Loucy (cell line): ENCODE data around the gene APH1B.

Experiments used
- H2AFZ ChIP-seq: fragments of 200-600 bp; sonication (generic); 2 replicates; pipeline ENCODE4 v1.6.0; 2016; ENCODE audit warnings: antibody characterized with exemption, mild to moderate bottlenecking, low read length, moderate library complexity
- H3F3A ChIP-seq: fragments of 200-600 bp; 2 replicates; pipeline ENCODE4 v1.6.0; 2016; ENCODE audit warnings: antibody characterized with exemption, low read depth, mild to moderate bottlenecking
- H3K27me3 ChIP-seq: fragments of 200-600 bp; sonication (generic); 2 replicates; pipeline ENCODE4 v1.6.1; 2014; ENCODE audit warnings: low read length, mild to moderate bottlenecking; ENCODE audit not compliant: insufficient read depth, poor library complexity, severe bottlenecking
- H3K36me3 ChIP-seq: fragments of 200-600 bp; sonication (generic); 2 replicates; pipeline ENCODE4 v1.6.1; 2016; ENCODE audit warnings: low read length; ENCODE audit not compliant: insufficient read depth
- H3K4me1 ChIP-seq: fragments of 200-600 bp; sonication (generic); 2 replicates; pipeline ENCODE4 v1.5.1; 2014; ENCODE audit warnings: low read length, mild to moderate bottlenecking; ENCODE audit not compliant: insufficient read depth, poor library complexity, severe bottlenecking
- H3K4me2 ChIP-seq: fragments of 200-600 bp; sonication (generic); 2 replicates; pipeline ENCODE4 v1.6.0; 2014; ENCODE audit warnings: antibody characterized with exemption, low read length, low read depth, mild to moderate bottlenecking; ENCODE audit not compliant: poor library complexity, severe bottlenecking
- H3K4me3 ChIP-seq: fragments of 200-600 bp; sonication (generic); 2 replicates; pipeline ENCODE4 v1.5.1; 2014; ENCODE audit warnings: low read length, mild to moderate bottlenecking, mixed read lengths; ENCODE audit not compliant: poor library complexity, severe bottlenecking
- H3K79me2 ChIP-seq: fragments of 200-600 bp; sonication (generic); 2 replicates; pipeline ENCODE4 v1.6.1; 2014; ENCODE audit warnings: low read length; ENCODE audit not compliant: insufficient read depth
- H3K9ac ChIP-seq: fragments of 200-600 bp; sonication (generic); 2 replicates; pipeline ENCODE4 v1.6.0; 2014; ENCODE audit warnings: mild to moderate bottlenecking, low read depth, low read length, moderate library complexity; ENCODE audit not compliant: poor library complexity, severe bottlenecking
- H3K9me2 ChIP-seq: fragments of 200-600 bp; sonication (generic); replicated peaks from 2 replicates; pipeline ENCODE4 v1.6.1; 2016; ENCODE audit warnings: low read depth, low read length, mixed read lengths
- H3K9me3 ChIP-seq: fragments of 200-600 bp; sonication (generic); 2 replicates; pipeline ENCODE4 v1.6.1; 2014; ENCODE audit warnings: mild to moderate bottlenecking, antibody characterized with exemption, low read length, low read depth; ENCODE audit not compliant: insufficient read depth
- H4K20me1 ChIP-seq: fragments of 200-600 bp; sonication (generic); 2 replicates; pipeline ENCODE4 v1.6.0; 2014; ENCODE audit warnings: antibody characterized with exemption, low read length, mild to moderate bottlenecking; ENCODE audit not compliant: insufficient read depth, poor library complexity, severe bottlenecking
- CTCF ChIP-seq: fragments of 200-600 bp; sonication (generic); conservative IDR thresholded peaks from 2 replicates; pipeline ENCODE4 v1.5.1; 2014; ENCODE audit warnings: mild to moderate bottlenecking, antibody characterized with exemption, low read length
- EZH2phosphoT487 ChIP-seq: fragments of 200-600 bp; IDR thresholded peaks from 2 replicates; pipeline ENCODE4 v1.6.1; 2018; ENCODE audit warnings: antibody characterized with exemption, mild to moderate bottlenecking, moderate library complexity, borderline replicate concordance

Gene APH1B

DNA sequence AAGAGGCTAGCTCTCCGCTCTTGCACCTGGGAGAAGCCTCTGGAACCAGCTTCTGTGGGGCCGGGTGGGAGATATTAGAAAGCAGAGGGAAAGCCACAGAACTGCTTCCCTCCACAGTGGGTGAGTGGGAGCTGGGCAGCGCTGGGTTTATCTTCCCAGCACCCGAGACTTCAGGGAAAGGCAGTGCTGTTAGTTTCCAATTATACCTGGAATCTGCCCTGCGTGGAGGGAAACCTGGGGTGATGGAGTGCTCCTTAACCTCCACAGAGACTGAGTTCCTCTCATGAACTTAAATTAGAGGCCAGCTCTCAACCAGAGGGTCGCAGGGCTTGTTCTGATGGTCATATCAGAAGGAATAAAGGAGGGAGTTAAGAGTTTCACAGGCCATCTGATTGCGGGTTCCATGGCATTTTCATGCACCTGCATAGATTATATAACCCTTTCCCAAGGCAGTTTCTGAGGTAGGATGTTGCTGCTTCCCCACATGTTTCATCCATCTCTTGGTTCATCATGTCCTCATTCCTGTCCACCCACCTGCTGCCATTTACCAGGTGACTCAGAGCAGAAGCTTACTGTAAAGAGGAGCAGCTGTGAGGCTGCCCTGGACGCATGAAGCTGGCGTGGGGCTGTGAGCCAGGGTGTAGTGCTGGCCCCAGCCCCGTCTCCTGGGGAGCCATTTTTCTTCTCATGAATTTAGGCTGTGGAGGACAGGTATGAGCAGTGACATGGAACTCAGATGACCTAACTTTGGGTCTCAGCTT, 61.8 kb downstream of the APH1B start:
- no peak overlapping the region for H3K4me3 ChIP-seq
- no peaks in the 10 kb centered on the region for H3K27me3 ChIP-seq
- no peaks in the 10 kb centered on the region for H4K20me1 ChIP-seq
- no peak for TF ChIP-seq CTCF
- H2AFZ ChIP-seq, result no peak overlapping the region
- no peaks in the 10 kb centered on the region for H3K9me2 ChIP-seq
- no peak overlapping the region for H3K9ac ChIP-seq
- no peaks in the 10 kb centered on the region for H3F3A ChIP-seq
- H3K36me3 ChIP-seq, result no peaks in the 10 kb centered on the region
- peaks cover 7% of the 10 kb centered on the region for H3K4me1 ChIP-seq
- no peaks in the 10 kb centered on the region for H3K9me3 ChIP-seq
- H3K4me2 ChIP-seq, result no peak overlapping the region
- H3K79me2 ChIP-seq, result no peaks in the 10 kb centered on the region

DNA sequence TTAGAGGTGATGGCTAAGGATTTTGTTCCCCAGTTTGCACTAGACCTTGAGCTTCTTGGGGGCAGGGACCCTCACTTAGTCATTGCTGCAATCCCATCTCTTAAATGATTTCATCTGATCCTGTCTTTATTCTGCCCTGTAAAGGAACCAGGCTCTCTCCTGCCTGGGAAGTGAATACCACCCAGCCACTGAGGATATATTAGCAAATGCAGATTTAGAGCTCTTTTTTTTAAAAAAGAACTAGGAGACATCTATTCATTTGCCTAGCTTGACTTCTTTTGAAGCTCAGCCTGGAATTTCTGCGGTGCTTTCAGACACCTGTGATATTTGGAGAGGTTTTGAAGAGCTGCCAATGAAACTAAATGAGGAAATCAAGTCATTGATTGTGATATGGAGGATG, 62.4 kb downstream of the APH1B start:
- H3K79me2 ChIP-seq, result no peaks in the 10 kb centered on the region
- H3K4me3 ChIP-seq, result no peak overlapping the region
- peaks cover 7% of the 10 kb centered on the region for H3K4me1 ChIP-seq
- H3K9ac ChIP-seq, result no peak overlapping the region
- no peaks in the 10 kb centered on the region for H3F3A ChIP-seq
- H3K36me3 ChIP-seq, result no peaks in the 10 kb centered on the region
- no peaks in the 10 kb centered on the region for H3K9me3 ChIP-seq
- TF ChIP-seq EZH2phosphoT487 (no peak), CTCF (no peak)
- no peaks in the 10 kb centered on the region for H3K27me3 ChIP-seq
- H3K9me2 ChIP-seq, result no peaks in the 10 kb centered on the region
- no peak overlapping the region for H2AFZ ChIP-seq
- no peak overlapping the region for H3K4me2 ChIP-seq
- no peaks in the 10 kb centered on the region for H4K20me1 ChIP-seq

DNA sequence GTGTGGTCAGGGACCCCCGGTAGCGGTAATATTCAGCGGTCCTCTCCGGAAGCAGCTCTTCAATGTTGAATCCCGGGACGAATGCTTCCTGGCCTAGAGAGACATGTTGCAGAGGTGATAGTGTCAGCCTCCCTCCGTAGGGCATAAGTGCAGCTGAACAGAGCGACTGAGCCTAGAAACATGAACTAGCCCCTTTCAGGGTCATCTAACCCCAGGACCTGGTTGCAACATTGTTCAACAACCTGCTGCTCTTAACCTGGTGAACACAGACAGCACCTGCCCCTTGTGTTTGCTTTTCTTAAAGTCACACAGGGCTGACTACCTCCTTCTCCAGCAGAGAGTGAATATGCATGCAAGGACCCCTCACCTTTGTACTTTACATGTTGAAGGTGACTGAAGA, 62.9 kb downstream of the APH1B start:
- H3K9ac ChIP-seq, result no peak overlapping the region
- H3K36me3 ChIP-seq, result no peaks in the 10 kb centered on the region
- H3F3A ChIP-seq, result no peaks in the 10 kb centered on the region
- H3K4me1 ChIP-seq, result peaks cover 7% of the 10 kb centered on the region
- no peaks in the 10 kb centered on the region for H3K9me3 ChIP-seq
- TF ChIP-seq EZH2phosphoT487 (no peak), CTCF (no peak)
- H3K79me2 ChIP-seq, result no peaks in the 10 kb centered on the region
- no peaks in the 10 kb centered on the region for H3K9me2 ChIP-seq
- H3K27me3 ChIP-seq, result no peaks in the 10 kb centered on the region
- no peak overlapping the region for H3K4me3 ChIP-seq
- no peaks in the 10 kb centered on the region for H4K20me1 ChIP-seq
- no peak overlapping the region for H2AFZ ChIP-seq
- H3K4me2 ChIP-seq, result no peak overlapping the region
